Islet precursor cell (in vitro differentiated cells): ENCODE data around the gene PPP1R10.

Experiments used
- DNase-seq: peaks from one replicate; pipeline ENCODE4 v3.0.0-alpha.2; 2018

PPP1R10 gene

GRCh38 chr6:30597315-30598144 is 19.5 kb downstream of the PPP1R10 start:
- DNase-seq = peak; percentile 93

- DNase-seq = no peak
Measured at GRCh38 chr6:30592287-30592686, 24.8 kb downstream of the PPP1R10 start.

GRCh38 chr6:30591008-30591407 is 26.0 kb downstream of the PPP1R10 start:
- peak; percentile 95 for DNase-seq

DNA sequence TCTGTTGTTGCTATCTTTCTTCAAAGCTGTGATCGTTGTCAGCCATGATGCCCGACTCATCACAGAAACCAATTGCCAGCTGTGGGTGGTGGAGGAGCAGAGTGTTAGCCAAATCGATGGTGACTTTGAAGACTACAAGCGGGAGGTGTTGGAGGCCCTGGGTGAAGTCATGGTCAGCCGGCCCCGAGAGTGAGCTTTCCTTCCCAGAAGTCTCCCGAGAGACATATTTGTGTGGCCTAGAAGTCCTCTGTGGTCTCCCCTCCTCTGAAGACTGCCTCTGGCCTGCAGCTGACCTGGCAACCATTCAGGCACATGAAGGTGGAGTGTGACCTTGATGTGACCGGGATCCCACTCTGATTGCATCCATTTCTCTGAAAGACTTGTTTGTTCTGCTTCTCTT is 26.5 kb downstream of the PPP1R10 start:
- no peak for DNase-seq

GRCh38 chr6:30589754-30590358 is 27.2 kb downstream of the PPP1R10 start:
- DNase-seq = no peak

DNA sequence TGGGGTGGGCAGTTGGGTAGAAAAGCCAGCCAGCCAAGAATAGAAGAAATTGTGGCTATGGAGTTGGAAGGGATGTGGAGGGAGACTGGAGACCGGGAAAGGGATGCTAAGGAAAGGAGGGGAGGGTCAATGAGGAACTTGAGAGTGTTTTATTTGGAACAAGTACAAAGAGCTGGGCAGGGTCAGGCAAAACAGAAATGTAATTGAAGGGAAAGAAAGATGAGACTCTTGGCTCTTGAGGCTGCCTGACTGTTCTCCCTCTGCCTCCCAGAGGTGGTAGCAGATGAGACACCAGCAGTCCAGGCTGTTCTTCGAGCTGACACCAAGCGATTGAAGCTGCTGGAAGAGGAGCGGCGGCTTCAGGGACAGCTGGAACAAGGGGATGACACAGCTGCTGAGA is 33.1 kb downstream of the PPP1R10 start:
- no peak for DNase-seq

GRCh38 chr6:30578051-30578450 is 39.0 kb downstream of the PPP1R10 start:
- DNase-seq = no peak

DNA sequence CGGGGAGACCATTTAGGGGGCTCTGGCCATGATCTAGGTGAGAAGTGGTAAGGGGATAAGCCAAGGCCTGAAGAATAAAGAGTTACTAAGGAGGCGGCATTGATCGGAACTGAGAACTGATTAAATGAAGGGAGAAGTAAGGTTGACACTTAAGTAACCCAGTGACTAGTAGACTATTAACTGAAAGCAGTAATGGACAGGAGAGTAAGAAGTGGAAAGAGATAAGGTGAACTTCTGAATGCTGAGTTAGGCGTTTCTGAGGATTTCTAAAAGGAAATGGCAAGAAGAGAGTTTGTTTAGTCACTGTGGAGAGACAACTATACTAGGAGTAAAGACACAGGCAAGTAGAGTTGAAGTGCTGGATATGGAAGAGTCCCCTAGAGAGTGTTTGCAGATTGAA is 43.9 kb downstream of the PPP1R10 start:
- DNase-seq = no peak

- DNase-seq = no peak
Measured at GRCh38 chr6:30572148-30572547, 44.9 kb downstream of the PPP1R10 start.

DNA sequence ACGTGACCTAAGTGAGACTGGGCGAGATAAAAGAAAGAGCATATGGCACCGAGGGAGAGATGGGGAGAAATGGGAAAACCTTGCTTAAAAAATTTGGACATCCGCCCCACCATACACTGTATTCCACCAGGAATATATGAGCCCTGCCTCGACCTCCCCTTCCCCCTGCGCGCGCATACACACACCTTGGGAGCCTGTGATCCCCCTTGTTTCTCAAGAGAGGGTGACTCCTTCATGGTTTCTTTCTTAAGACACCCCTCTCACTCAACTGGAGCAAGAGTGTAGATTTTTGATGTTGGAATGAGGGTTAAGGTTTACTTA is 45.3 kb downstream of the PPP1R10 start:
- no peak for DNase-seq

DNA sequence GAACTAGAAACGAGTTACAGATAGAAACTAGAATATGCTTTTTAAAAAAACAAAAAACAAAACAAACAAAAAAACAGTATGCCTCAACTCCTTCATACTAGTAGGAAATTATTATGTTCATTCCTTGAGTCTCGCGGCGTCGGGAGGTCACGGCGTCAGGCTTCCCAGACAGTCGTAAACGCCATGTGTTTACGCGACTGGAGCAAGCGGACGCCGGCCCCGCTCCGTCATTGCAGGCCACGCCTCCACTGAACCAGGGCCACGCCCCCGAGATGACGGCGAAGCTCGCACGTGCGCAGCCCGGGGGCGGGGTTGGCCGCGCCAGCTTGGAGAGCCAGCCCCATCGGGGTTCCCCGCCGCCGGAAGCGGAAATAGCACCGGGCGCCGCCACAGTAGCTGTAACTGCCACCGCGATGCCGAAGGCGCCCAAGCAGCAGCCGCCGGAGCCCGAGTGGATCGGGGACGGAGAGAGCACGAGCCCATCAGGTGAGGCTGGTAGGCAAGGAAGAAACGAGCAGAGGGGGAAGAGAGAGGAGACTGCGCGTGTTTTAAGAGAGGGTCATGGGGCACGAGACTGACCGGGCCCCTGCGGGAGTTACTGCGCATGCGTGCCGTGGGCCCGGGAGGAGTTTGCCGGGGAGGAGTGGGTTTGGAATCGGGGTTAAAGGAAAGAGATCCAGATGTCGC is 45.8 kb downstream of the PPP1R10 start, which contains the start of gene ABCF1:
Gene ABCF1 (plus strand): TSS at position 368 of the 687 bp plus-strand sequence. CDS start 46 bp downstream, at position 414.
- peak; percentile 99 for DNase-seq

DNA sequence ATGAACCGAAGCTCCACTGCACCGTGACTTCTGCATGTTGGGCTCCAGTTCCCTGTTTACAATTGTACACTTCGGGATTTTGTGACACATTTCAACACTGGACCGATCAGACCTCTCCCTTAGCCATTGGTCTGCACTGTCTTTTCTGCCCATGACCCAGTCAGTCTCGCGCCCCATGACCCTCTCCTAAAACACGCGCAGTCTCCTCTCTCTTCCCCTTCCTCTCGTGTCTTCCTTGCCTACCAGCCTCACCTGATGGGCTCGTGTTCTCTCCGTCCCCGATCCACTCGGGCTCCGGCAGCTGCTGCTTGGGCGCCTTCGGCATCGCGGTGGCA is 46.3 kb downstream of the PPP1R10 start:
- no peak for DNase-seq

DNA sequence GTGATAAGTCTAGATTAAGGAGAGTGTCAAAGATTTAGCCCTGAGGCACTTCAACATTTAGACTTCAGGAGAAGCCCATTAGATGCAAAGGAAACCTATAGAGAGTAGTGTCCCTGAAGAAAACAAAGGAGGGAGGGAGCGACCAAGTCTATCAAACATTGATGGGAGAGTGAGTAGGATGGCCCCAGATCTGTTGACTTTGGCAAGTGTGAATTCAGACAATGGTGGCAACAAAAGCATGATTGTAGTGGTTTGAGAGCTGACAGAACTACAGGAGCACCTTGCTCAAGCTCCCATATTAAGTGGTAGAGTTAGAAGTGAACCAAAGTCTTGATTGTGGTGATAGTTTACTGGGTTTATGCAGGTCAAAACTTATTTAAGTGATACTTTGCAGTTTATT is 46.8 kb downstream of the PPP1R10 start:
- DNase-seq = no peak

- no peak for DNase-seq
Measured at GRCh38 chr6:30568245-30568644, 48.8 kb downstream of the PPP1R10 start.

DNA sequence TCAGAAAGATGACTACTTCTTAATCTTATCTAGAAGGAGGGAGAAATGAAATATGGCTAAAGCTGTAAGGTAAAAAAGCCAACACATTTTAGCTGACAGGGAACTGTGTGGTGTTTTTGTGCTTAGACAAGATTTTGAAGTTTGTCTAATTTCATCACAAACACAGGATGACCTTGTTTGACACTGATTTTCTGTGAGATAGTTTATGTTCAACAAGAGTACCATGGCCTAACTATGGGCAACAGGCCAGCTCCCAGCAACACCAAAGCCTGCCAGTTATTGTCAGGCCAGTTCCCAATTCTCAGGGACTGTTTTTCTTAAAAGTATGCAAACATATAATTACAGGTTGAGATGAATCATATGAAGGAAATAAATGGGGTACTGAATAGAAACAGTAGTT is 51.3 kb downstream of the PPP1R10 start:
- no peak for DNase-seq

- DNase-seq = no peak
Measured at GRCh38 chr6:30564114-30564513, 52.9 kb downstream of the PPP1R10 start.

- no peak for DNase-seq
Measured at GRCh38 chr6:30562470-30563425, 54.3 kb downstream of the PPP1R10 start.

- DNase-seq = no peak
Measured at GRCh38 chr6:30560930-30561329, 56.1 kb downstream of the PPP1R10 start.

GRCh38 chr6:30557683-30557981 is 59.4 kb downstream of the PPP1R10 start:
- DNase-seq = no peak

DNA sequence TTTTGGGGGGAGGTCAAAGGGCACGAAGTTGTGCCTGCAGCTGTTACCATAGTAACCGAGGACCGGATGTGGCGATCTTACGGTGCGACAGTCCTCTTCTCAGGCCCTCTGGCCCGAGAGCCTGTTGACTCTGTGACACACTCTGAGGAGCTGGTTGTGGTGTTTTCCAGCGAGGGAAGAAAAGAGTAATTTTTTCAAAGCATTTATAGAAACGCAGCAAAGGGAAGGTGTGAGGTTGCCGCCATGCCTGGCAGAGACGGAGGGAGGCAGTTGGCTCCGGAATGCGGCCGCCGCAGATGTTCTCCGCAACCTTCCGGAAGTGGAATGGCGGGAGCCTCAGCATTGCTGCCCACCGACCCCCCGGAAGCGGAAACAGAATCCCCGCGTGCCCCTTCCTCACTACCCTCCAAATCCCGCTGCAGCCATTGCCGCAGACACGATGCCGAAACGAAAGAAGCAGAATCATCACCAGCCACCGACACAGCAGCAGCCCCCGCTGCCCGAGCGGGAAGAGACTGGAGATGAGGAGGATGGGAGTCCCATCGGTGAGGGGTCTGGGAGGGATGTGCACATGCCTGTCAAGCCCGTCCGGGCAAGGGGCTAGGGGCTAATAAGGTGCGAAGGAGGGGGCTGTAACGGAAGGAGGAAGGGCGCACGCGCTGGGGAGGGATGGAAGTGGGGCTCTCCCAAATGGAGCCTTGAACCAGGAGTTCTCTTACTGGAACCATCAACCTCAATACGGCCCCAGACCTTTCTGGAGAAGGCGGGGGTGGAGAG is 59.9 kb downstream of the PPP1R10 start, which contains the start of gene PRR3:
Gene PRR3 (plus strand): TSS at position 390 of the 777 bp plus-strand sequence. CDS start 50 bp downstream, at position 440.
- peak; percentile 93 for DNase-seq

- peak; percentile 99 for DNase-seq
Measured at GRCh38 chr6:30556066-30556905, 60.8 kb downstream of the PPP1R10 start, which contains the start of gene GNL1. Gene GNL1, minus strand, starts transcription at chr6:30556489. Its CDS starts 286 bp downstream, at chr6:30556203.
